HFFc6 (cell line): ENCODE measurements around the gene KMT2B. TPM values are rescaled to one million over a fixed set of nuclear protein-coding genes. Genes with fewer than 3 reads are reported as not detected.

Experiments used
- DNase-seq: peaks from one replicate; pipeline ENCODE4 v3.0.0-alpha.2; 2018
- H3K27ac Mint-ChIP-seq: 2 replicates; pipeline ENCODE4 v1.8.0; 2020; ENCODE audit warnings: mild to moderate bottlenecking, mixed read lengths
- H3K27me3 Mint-ChIP-seq: 2 replicates; pipeline ENCODE4 v1.8.0; 2021; ENCODE audit warnings: mild to moderate bottlenecking, moderate library complexity, mixed read lengths; ENCODE audit not compliant: insufficient read depth
- H3K36me3 Mint-ChIP-seq: 2 replicates; pipeline ENCODE4 v1.8.0; 2021; ENCODE audit warnings: low read depth, mixed read lengths
- H3K4me1 Mint-ChIP-seq: 2 replicates; pipeline ENCODE4 v1.8.0; 2020; ENCODE audit warnings: low read depth, mixed read lengths
- H3K4me3 Mint-ChIP-seq: 2 replicates; pipeline ENCODE4 v1.8.0; 2020; ENCODE audit warnings: mild to moderate bottlenecking, moderate library complexity, mixed read lengths
- H3K9me3 Mint-ChIP-seq: 2 replicates; pipeline ENCODE4 v1.8.0; 2020; ENCODE audit warnings: mild to moderate bottlenecking, mixed read lengths
- CTCF ChIP-seq: fragments of 200-600 bp; sonication (generic); IDR thresholded peaks from 2 replicates; pipeline ENCODE4 v1.5.0; 2021; ENCODE audit warnings: antibody characterized with exemption, mild to moderate bottlenecking
- total RNA-seq, 6 experiments: library from RNA; stranded (reverse); fragmentation: NEBNext Ultra II Directional; extraction: Animal tissue kit (Norgen Biotek cat#: 25700); gene quantifications; 2 replicates in 1 of 6; 3 replicates in 5 of 6; pipeline ENCODE4 v1.2.3, GENCODE V29; 2021

KMT2B gene
- total RNA-seq, 6 experiments from 2014 or later, result 20.1 to 24.4 (median 21.7) TPM

GRCh38 chr19:35753634-35754369, 36.0 kb downstream of the KMT2B start:
- Mint-ChIP-seq H3K36me3 (peaks cover 5% of the 10 kb centered on the region; the same call in 1 of the 2 replicates), H3K4me1 (peaks cover 45% of the 10 kb centered on the region), H3K27ac (peak overlapping the region; percentile 51), H3K27me3 (peaks cover 10% of the 10 kb centered on the region), H3K4me3 (no peak overlapping the region), H3K9me3 (no peaks in the 10 kb centered on the region)
- DNase-seq, result no peak
- TF ChIP-seq CTCF, result no peak

- Mint-ChIP-seq H3K27ac (peak overlapping the region; percentile 86), H3K4me1 (peaks cover 45% of the 10 kb centered on the region), H3K9me3 (no peaks in the 10 kb centered on the region), H3K4me3 (peak overlapping the region; percentile 79), H3K36me3 (peaks cover 10% of the 10 kb centered on the region; the same call in 1 of the 2 replicates), H3K27me3 (peaks cover 10% of the 10 kb centered on the region)
- no peak for DNase-seq
- no peak for TF ChIP-seq CTCF
Observed at GRCh38 chr19:35754370-35755130, 36.7 kb downstream of the KMT2B start.

- Mint-ChIP-seq H3K27me3 (peaks cover 10% of the 10 kb centered on the region), H3K4me1 (peaks cover 42% of the 10 kb centered on the region), H3K36me3 (peaks cover 12% of the 10 kb centered on the region; the same call in 1 of the 2 replicates), H3K9me3 (no peaks in the 10 kb centered on the region), H3K27ac (peak overlapping the region; percentile 86), H3K4me3 (peak overlapping the region; percentile 79)
- no peak for DNase-seq
- TF ChIP-seq CTCF, result no peak
Observed at GRCh38 chr19:35755131-35755549, 37.3 kb downstream of the KMT2B start.

- Mint-ChIP-seq H3K4me1 (peaks cover 42% of the 10 kb centered on the region), H3K9me3 (no peaks in the 10 kb centered on the region), H3K27me3 (peaks cover 9% of the 10 kb centered on the region), H3K27ac (peak overlapping the region; percentile 99), H3K36me3 (peaks cover 12% of the 10 kb centered on the region; the same call in 1 of the 2 replicates), H3K4me3 (peak overlapping the region; percentile 92)
- no peak for TF ChIP-seq CTCF
- peak; percentile 80 for DNase-seq
Observed at GRCh38 chr19:35755550-35756376, 38.0 kb downstream of the KMT2B start.
